GM12864 (cell line): ENCODE data around the gene OVOL2.

Experiments
- DNase-seq: peaks from one replicate; pipeline ENCODE4 v3.0.0-alpha.2; 2011; ENCODE audit warnings: low read depth
- H3K4me3 ChIP-seq: 2 replicates; pipeline ENCODE4 v1.5.1; 2011; ENCODE audit warnings: mild to moderate bottlenecking, low read depth, low read length, control low read depth
- TF ChIP-seq, protein P1 (sequence below): IDR thresholded peaks from 2 replicates; pipeline ENCODE4 v1.5.1; 2011; ENCODE audit warnings: low read depth, mild to moderate bottlenecking, moderate library complexity, low read length, control low read depth, inconsistent platforms; ENCODE audit errors: missing control alignments

OVOL2 gene

DNA sequence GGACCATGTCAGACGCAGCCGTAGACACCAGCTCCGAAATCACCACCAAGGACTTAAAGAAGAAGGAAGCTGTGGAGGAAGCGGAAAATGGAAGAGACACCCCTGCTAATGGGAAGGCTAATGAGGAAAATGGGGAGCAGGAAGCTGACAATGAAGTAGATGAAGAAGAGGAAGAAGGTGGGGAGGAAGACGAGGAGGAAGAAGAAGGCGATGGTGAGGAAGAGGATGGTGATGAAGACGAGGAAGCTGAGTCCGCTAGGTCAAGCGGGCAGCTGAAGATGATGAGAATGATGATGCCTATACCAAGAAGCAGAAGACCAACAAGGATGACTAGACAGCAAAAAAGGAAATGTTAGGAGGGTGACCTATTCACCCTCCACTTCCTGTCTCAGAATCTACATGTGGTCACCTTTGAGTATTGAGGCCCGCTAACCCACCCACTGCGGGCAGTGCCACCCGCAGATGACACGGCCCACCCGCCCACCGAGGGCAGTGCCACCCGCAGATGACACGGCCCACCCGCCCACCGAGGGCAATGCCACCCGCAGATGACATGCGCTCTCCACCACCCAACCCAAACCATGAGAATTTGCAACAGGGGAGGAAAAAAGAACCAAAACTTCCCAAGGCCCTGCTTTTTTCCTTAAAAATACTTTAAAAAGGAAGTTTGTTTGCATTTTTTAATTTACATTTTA is 45.6 kb downstream of the OVOL2 start:
- no peak overlapping the region for H3K4me3 ChIP-seq
- no peak for DNase-seq
- TF ChIP-seq, protein P1, sequence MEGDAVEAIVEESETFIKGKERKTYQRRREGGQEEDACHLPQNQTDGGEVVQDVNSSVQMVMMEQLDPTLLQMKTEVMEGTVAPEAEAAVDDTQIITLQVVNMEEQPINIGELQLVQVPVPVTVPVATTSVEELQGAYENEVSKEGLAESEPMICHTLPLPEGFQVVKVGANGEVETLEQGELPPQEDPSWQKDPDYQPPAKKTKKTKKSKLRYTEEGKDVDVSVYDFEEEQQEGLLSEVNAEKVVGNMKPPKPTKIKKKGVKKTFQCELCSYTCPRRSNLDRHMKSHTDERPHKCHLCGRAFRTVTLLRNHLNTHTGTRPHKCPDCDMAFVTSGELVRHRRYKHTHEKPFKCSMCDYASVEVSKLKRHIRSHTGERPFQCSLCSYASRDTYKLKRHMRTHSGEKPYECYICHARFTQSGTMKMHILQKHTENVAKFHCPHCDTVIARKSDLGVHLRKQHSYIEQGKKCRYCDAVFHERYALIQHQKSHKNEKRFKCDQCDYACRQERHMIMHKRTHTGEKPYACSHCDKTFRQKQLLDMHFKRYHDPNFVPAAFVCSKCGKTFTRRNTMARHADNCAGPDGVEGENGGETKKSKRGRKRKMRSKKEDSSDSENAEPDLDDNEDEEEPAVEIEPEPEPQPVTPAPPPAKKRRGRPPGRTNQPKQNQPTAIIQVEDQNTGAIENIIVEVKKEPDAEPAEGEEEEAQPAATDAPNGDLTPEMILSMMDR, result no peak

DNA sequence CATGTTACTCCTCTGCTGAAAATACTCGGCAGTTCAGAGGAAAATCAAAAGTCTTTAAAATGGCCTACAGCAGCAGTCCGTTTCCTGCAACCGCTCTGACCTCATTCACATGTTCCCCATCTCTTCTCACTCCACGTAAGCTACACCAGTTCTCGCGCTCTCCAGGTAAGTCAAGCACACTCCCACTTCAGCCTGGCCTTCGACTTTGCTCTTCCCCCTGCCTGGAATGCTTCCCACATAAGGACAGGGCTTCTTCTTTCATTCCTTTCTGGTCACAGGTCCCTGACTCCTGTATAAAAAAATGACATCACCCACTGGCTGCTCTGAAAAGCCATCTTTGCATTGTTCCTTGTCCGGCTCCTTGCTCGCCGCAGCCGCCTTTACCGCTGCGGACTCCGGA is 46.2 kb downstream of the OVOL2 start:
- no peak overlapping the region for H3K4me3 ChIP-seq
- TF ChIP-seq, protein P1, result no peak
- DNase-seq, result no peak

DNA sequence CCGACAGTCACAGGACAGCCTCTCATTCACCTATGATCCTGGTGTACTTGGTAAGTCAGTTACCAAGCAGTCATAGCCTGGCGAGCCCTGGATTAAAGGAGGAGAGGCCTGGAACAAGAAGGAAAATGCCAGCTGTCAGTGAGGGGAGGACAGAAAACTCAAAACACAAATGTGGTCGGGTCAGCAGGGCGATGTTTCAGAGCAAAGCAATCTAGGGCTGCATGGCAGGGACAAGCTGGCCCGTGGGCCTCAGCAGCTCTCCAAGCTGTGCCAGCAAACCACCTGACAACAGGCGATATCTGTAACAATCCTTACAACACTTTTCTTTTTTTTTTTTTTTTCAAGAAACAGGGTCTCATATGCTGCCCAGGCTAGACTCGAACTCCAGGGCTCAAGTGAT is 48.6 kb downstream of the OVOL2 start:
- no peak for DNase-seq
- no peak overlapping the region for H3K4me3 ChIP-seq
- TF ChIP-seq, protein P1, result no peak

DNA sequence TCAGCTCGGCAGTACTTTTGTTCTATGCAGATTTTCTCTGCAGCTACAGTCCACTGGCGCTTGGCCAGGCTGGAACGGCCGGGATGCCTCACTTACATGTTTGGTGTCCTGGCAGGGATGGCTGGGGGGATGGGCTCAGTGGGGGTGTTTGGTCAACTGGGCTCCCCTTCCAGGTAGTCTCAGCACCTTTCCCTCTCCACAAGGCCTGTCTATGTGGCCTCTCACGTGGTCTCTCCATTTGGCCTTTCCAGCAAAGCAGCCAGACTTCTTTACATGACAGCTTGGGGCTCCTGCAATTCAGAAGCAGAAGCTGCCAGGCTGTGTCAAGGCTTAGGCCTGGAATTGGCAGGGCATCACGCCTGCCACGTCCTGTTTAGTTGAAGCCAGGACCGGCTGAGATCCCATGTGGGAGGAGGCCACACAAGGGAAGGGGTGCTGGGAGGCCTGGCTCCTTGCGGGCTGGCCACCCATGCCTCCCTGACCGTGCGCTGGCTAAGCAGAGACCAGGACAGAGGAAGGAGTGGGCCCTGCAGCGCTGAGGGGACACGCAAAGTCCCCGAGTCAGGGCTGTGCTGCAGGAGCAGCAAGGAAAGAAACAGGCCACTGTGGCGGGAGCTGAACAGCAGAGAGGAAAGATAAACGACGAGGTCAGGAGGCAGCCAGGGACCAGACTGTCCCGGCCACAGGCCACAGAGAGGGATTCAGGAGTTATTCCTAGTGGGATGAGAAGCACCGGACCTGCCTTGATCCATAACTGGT is 50.0 kb downstream of the OVOL2 start:
- no peak overlapping the region for H3K4me3 ChIP-seq
- TF ChIP-seq, protein P1, result no peak
- DNase-seq, result no peak

DNA sequence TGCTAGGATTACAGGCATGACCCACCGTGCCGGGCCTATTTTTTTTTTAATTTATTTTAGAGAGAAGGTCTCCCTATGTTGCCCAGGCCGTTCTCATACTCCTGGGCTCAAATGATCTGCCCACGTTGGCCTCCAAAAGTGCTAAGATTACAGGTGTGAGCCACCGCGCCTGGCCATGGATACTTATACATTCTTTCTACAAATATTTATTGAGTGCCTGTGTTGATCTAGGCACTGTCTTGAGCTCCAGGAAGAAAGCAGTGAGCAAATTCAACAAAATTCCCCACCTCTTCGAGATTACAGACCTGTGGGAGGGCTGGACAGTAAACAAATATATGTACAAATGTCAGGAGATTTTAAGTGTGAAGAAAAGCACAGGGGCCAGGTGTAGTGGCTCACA is 51.0 kb downstream of the OVOL2 start:
- H3K4me3 ChIP-seq, result no peak overlapping the region
- DNase-seq, result no peak
- TF ChIP-seq, protein P1, result no peak

DNA sequence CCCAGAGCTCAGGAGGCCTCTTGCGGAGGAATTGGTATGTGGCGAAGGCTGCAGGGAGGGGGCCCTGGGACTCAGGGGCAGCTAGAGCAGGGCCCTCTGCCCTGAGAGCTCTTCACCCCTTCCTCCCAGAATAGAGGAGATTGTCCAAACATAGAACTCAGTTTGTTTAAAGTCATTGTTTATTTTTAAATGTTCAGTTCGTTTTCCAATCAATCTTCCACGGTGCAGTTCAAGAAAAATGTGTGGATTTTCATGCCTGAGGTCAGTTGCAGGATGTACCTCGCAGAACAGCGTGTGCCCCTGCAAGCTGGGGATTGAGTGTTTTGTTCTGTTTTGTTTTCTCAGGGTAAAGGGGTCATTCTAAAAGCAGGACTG is 51.7 kb downstream of the OVOL2 start:
- H3K4me3 ChIP-seq, result no peak overlapping the region
- no peak for DNase-seq
- TF ChIP-seq, protein P1, result no peak
